ENCODE measurements around the gene NTSR2. TPM values are rescaled to one million over a fixed set of nuclear protein-coding genes. Genes with fewer than 3 reads are reported as not detected.

The NTSR2 gene
- total RNA-seq, 2 donors from 2014 or later: not detected

GRCh38 chr2:11682590-11682915, 12.6 kb upstream of the NTSR2 start:
- Histone ChIP-seq H3K27ac (no peak overlapping the region), H3K9me3 (no peaks in the 10 kb centered on the region), H3K36me3 (no peaks in the 10 kb centered on the region), H3K27me3 (replicated peaks; ENCODE audit: insufficient read depth) (no peaks in the 10 kb centered on the region), H3K4me1 (ENCODE audit: control insufficient read depth in 1 of 2, low read depth in 2 of 2) (peaks cover 5 to 11% of the 10 kb centered on the region in 2 donors), H3K4me3 (no peak overlapping the region)
- ATAC-seq (ENCODE audit: insufficient number of reproducible peaks, low FRiP score, low read depth) (no peak), DNase-seq (ENCODE audit: low spot score) (no peak)
- TF ChIP-seq CTCF (IDR thresholded peaks at IDR 0.05): no peak

DNA sequence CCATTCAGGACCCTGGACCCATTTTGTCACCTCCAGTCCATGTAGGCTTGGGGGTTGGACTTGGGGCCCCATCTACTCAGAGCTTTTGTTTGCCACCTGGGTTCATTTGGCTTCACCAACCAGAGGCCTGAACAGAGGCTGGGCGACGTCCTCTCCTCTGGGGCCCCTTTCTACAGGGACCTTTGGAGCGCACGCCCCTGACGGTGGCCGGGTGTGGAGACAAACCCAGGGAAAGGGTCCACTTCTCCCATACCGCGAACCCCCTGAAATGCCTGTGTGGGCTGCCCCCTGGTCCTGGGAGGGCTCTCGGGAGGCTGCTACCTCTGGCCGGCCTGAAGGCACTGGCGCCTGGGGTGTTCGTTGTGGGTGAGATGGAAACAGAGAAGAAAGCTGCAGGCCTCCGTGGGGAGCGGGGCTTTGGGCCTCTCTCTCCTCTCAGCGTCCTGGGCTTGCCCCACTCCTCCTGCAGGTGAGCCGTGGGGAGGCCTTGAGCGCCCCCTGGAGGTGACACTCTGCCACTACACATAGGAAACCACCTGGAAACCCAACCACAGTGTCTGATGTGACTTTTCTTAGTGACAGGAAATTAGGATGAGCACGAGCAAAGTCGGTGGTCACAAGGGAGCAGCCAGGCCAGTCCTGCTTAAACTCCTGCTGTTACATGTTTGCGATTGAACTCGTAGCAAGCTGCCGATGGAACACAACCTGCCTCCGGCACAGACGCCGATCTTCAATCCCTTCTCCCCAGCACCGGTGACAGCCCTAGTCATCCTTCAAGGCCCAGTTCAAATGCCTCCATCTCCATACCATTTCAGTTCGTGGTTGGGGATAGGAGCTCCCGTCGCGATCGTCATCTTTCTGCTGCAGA, 12.0 kb upstream of the NTSR2 start:
- peaks cover 5 to 10% of the 10 kb centered on the region in 2 donors for H3K4me1 ChIP-seq (ENCODE audit: control insufficient read depth in 1 of 2, low read depth in 2 of 2)
- DNase-seq (ENCODE audit: low spot score) (no peak), ATAC-seq (ENCODE audit: insufficient number of reproducible peaks, low FRiP score, low read depth) (no peak)
- H3K27ac ChIP-seq: no peak overlapping the region
- TF ChIP-seq CTCF (IDR thresholded peaks at IDR 0.05): peak; percentile 71
- no peak overlapping the region for H3K4me3 ChIP-seq
- H3K9me3 ChIP-seq: no peaks in the 10 kb centered on the region
- no peaks in the 10 kb centered on the region for H3K27me3 ChIP-seq (replicated peaks; ENCODE audit: insufficient read depth)
- no peaks in the 10 kb centered on the region for H3K36me3 ChIP-seq

DNA sequence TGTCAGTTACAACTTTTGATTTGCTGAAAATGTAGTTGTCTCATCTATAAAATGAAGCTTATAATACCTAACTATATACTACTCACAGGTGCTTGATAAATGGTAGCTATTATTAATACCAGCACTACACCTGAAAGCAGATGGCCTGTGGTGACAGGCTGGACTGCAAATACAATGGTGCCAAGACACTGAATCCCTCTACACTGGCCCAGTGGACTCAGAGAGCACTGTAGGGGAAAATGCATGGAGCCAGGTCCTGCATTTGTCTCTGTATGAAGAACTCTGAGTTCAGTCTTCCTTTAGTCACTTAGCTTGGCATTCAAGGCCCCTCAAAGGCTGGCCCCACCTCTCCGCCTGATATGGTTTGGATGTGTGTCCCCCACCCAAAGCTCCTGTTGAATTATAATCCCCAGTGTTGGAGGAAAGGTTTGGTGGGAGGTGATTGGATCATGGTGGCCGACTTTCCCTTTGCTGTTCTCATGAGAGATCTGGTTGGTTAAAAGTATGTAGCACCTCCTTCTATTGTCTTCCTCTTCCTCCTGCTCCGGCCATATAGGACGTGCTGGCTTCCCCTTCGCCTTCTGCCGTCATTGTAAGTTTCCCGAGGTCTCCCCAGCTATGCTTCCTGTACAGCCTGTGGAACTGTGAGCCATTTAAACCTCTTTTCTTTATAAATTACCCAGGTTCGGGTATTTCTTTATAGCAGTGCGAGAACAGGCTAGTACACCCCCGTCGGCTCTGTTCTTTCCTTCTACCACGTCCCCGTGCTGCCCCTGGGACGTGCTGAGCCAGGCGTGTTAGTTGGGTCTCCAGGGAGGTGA, 11.1 kb upstream of the NTSR2 start:
- Histone ChIP-seq H3K36me3 (no peaks in the 10 kb centered on the region), H3K4me1 (ENCODE audit: control insufficient read depth in 1 of 2, low read depth in 2 of 2) (peaks cover 5 to 10% of the 10 kb centered on the region in 2 donors), H3K27ac (no peak overlapping the region), H3K27me3 (replicated peaks; ENCODE audit: insufficient read depth) (no peaks in the 10 kb centered on the region), H3K9me3 (no peaks in the 10 kb centered on the region), H3K4me3 (no peak overlapping the region)
- DNase-seq (ENCODE audit: low spot score) (no peak), ATAC-seq (ENCODE audit: insufficient number of reproducible peaks, low FRiP score, low read depth) (no peak)
- no peak for TF ChIP-seq CTCF (IDR thresholded peaks at IDR 0.05)

DNA sequence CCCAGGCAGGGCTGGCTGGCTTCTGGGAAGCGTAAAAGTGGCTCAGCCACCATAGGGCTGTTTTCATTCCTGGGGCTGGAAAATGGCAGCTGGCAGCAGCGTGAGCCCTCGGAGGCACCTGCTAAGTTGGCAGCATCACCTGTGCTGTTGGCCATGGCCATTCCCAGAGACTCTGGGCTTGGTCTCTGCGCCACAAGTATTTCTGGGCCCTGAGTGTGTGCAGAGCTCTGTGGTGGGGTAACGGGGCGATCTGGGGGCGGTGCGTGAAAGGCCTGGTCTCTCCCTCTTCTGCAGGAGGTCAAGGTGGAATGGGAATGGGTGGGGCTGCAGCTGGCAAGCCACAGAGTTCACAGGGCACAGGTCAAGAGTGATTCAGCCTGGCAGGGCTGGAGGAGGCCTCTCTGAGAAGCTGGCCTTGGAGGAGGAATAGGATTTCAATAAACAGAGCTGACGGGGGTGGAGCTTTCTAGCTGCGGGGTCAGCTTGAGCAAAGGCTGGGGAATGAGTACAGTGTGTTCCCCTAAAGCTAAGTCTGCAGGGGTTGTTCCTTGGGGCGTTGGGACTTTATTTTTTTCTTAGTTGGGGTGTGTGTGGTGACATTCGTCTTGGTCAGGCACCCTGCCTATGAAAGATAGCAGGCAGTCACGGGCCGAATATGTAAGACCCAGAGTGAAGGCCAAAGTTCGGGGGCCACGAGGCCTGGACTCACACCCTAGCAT, 10.3 kb upstream of the NTSR2 start:
- H3K4me1 ChIP-seq (ENCODE audit: control insufficient read depth in 1 of 2, low read depth in 2 of 2): peaks cover 5 to 10% of the 10 kb centered on the region in 2 donors
- DNase-seq (ENCODE audit: low spot score) (no peak), ATAC-seq (ENCODE audit: insufficient number of reproducible peaks, low FRiP score, low read depth) (no peak)
- no peak overlapping the region for H3K27ac ChIP-seq
- H3K27me3 ChIP-seq (replicated peaks; ENCODE audit: insufficient read depth): no peaks in the 10 kb centered on the region
- no peak for TF ChIP-seq CTCF (IDR thresholded peaks at IDR 0.05)
- H3K9me3 ChIP-seq: no peaks in the 10 kb centered on the region
- H3K36me3 ChIP-seq: no peaks in the 10 kb centered on the region
- no peak overlapping the region for H3K4me3 ChIP-seq

Data from thoracic aorta (tissue), 2 donors.